Naive thymus-derived CD4-positive, alpha-beta T cell (primary cell): ENCODE data around the gene GRIK2. TPM values are rescaled to one million over a fixed set of nuclear protein-coding genes. Genes with fewer than 3 reads are reported as not detected.

Experiments used
- ATAC-seq: fragments of 150-1000 bp; cut with Tn5 transposase; 2 replicates; pipeline ENCODE4 v1.10.0; 2021; ENCODE audit warnings: mild to moderate bottlenecking, moderate library complexity
- CTCF ChIA-PET: fragments of 350-600 bp; sonication (Branson Sonifier 250); formaldehyde crosslinking; loops from one replicate; lab custom pipeline; 2021; ENCODE audit warnings: antibody characterized with exemption; lab: Charles Lee
- POLR2A ChIA-PET: fragments of 350-600 bp; sonication (Branson Sonifier 250); formaldehyde crosslinking; loops from one replicate; lab custom pipeline; 2021; ENCODE audit warnings: antibody characterized with exemption, inconsistent platforms; lab: Charles Lee
- DNase-seq, 9 donors: peaks; one replicate each; pipeline versions ENCODE4 v3.0.0 to v3.0.0-alpha.2; 2020 to 2022; ENCODE audit warnings: mixed read lengths in 1 of 9
- H3K27ac ChIP-seq: one replicate; pipeline ENCODE4 v1.7.0; 2013; ENCODE audit warnings: mild to moderate bottlenecking, low read depth, low read length, moderate library complexity
- H3K27me3 ChIP-seq, 2 donors: one replicate each; pipeline ENCODE4 v1.7.0; 2013; ENCODE audit warnings: low read length in 2 of 2, mild to moderate bottlenecking in 2 of 2, moderate library complexity in 2 of 2; ENCODE audit not compliant: control insufficient read depth in 2 of 2, insufficient read depth in 2 of 2
- H3K36me3 ChIP-seq, 3 experiments: 1 replicate in 2 of 3; 2 replicates in 1 of 3; pipeline ENCODE4 v1.7.0; 2013; ENCODE audit warnings: low read length in 3 of 3, mild to moderate bottlenecking in 3 of 3, moderate library complexity in 1 of 3; ENCODE audit not compliant: insufficient read depth in 3 of 3, control insufficient read depth in 2 of 3
- H3K4me1 ChIP-seq, 2 donors: one replicate each; pipeline ENCODE4 v1.7.0; 2013; ENCODE audit warnings: low read length in 2 of 2, mild to moderate bottlenecking in 2 of 2, moderate library complexity in 1 of 2; ENCODE audit not compliant: control insufficient read depth in 2 of 2, insufficient read depth in 2 of 2
- H3K4me3 ChIP-seq: 2 replicates; pipeline ENCODE4 v1.7.0; 2013; ENCODE audit warnings: mild to moderate bottlenecking, low read length
- H3K9me3 ChIP-seq, 3 experiments: 1 replicate in 2 of 3; 2 replicates in 1 of 3; pipeline ENCODE4 v1.7.0; 2013; ENCODE audit warnings: low read length in 3 of 3; ENCODE audit not compliant: control insufficient read depth in 2 of 3
- H3K27ac Mint-ChIP-seq, 9 donors: one replicate each; pipeline ENCODE4 v1.8.0; 2020 to 2022; ENCODE audit warnings: mixed read lengths in 9 of 9, mild to moderate bottlenecking in 8 of 9, moderate library complexity in 5 of 9, inconsistent platforms in 2 of 9
- H3K27me3 Mint-ChIP-seq, 5 donors: one replicate each; pipeline ENCODE4 v1.8.0; 2021 to 2022; ENCODE audit warnings: mixed read lengths in 5 of 5, mild to moderate bottlenecking in 1 of 5
- H3K36me3 Mint-ChIP-seq, 5 donors: one replicate each; pipeline ENCODE4 v1.8.0; 2020 to 2022; ENCODE audit warnings: mixed read lengths in 5 of 5, mild to moderate bottlenecking in 3 of 5, inconsistent platforms in 1 of 5
- H3K4me1 Mint-ChIP-seq, 7 donors: one replicate each; pipeline ENCODE4 v1.8.0; 2020 to 2022; ENCODE audit warnings: mixed read lengths in 7 of 7, mild to moderate bottlenecking in 3 of 7, inconsistent platforms in 1 of 7
- H3K4me3 Mint-ChIP-seq, 10 donors: one replicate each; pipeline ENCODE4 v1.8.0; 2020 to 2022; ENCODE audit warnings: mild to moderate bottlenecking in 10 of 10, mixed read lengths in 10 of 10, moderate library complexity in 6 of 10, inconsistent platforms in 2 of 10
- H3K9me3 Mint-ChIP-seq, 11 donors: one replicate each; pipeline ENCODE4 v1.8.0; 2020 to 2022; ENCODE audit warnings: mixed read lengths in 11 of 11, mild to moderate bottlenecking in 4 of 11, inconsistent platforms in 1 of 11, moderate library complexity in 1 of 11
- intact Hi-C, 2 donors: fragments of 100-400 bp; cut with micrococcal nuclease; formaldehyde crosslinking; loops; one replicate each; pipeline ENCODE4 v1.15.1; 2023
- polyA plus RNA-seq, 2 donors: library from polyadenylated mRNA; unstranded; fragments of 300-500 nt; fragmentation: Illumina TruSeq; gene quantifications; one replicate each; pipeline ENCODE4 v1.2.3, GENCODE V29; 2021
- total RNA-seq, 6 experiments: library from RNA in 5 of 6; stranded (reverse) in 5 of 6; gene quantifications; 1 replicate in 5 of 6; 2 replicates in 1 of 6; pipeline ENCODE4 v1.2.3 and lab custom pipeline; 2021 to 2026

Gene GRIK2
- total and polyA plus RNA-seq, 7 experiments from 2014 or later, result 0.16 to 0.22 TPM; not detected in 5

DNA sequence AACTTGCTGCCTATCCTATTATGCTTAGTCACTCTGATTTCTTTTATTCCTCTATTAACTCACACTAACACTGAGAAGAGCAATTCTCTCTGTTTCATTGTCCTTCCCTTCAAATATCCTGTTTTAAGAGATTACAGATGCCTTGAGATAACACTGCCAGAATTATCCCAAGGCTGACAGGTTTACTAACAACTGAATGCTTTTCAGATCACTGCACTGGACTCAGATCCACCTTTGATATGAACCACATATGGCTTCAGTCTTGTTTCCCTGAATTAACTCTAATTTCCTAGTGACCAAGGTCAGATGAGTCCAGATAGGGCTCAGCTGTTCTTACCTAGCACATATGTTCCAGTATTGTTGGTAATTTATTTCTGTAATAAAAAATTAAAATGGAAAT lies 633.1 kb downstream of the GRIK2 start:
- no peak overlapping the region for H3K4me3 Mint-ChIP-seq
- Histone ChIP-seq H3K4me3 (no peak overlapping the region), H3K36me3 (no peaks in the 10 kb centered on the region), H3K4me1 (no peaks in the 10 kb centered on the region), H3K27ac (no peak overlapping the region), H3K27me3 (no peaks in the 10 kb centered on the region), H3K9me3 (no peaks in the 10 kb centered on the region)
- H3K36me3 Mint-ChIP-seq, result no peaks in the 10 kb centered on the region
- no peaks in the 10 kb centered on the region for H3K4me1 Mint-ChIP-seq
- ChIA-PET CTCF (no interaction called here), POLR2A (no interaction called here)
- peaks cover 0 to 11% (median 2%) of the 10 kb centered on the region in 11 donors for H3K9me3 Mint-ChIP-seq
- no peak overlapping the region for H3K27ac Mint-ChIP-seq
- intact Hi-C loops, result no loop called here
- DNase-seq (no peak), ATAC-seq (no peak)
- no peaks in the 10 kb centered on the region for H3K27me3 Mint-ChIP-seq

- Mint-ChIP-seq H3K27me3 (no peaks in the 10 kb centered on the region), H3K4me3 (no peak overlapping the region), H3K27ac (no peak overlapping the region), H3K9me3 (peaks cover 0 to 10% (median 0%) of the 10 kb centered on the region in 11 donors), H3K4me1 (no peaks in the 10 kb centered on the region), H3K36me3 (no peaks in the 10 kb centered on the region)
- ChIA-PET CTCF (no interaction called here), POLR2A (no interaction called here)
- H3K27ac ChIP-seq, result no peak overlapping the region
- no peaks in the 10 kb centered on the region for H3K9me3 ChIP-seq
- no peak for DNase-seq
- no peak for ATAC-seq
- no peak overlapping the region for H3K4me3 ChIP-seq
- no peaks in the 10 kb centered on the region for H3K4me1 ChIP-seq
- no peaks in the 10 kb centered on the region for H3K36me3 ChIP-seq
- no peaks in the 10 kb centered on the region for H3K27me3 ChIP-seq
- intact Hi-C loops, result no loop called here
Observed at GRCh38 chr6:102028176-102028575, 634.7 kb downstream of the GRIK2 start.

DNA sequence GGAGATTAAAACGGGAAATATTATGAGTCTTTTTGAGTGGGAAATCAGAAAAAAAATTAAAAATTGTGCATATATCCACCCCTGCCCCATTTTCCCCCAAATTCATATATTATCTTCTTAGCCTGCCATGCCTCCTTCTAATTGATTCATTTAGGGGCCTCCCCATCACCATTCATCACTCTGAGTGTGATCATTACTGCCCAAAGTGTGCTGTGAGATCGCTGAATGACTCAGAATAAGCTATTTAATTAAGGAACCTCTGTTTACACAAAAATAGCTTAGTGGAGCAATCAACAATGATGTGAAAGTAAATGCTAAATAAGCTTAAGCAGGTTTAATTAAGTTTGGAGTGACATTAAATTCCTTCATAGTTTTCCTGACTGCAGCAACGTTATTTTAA lies 645.5 kb downstream of the GRIK2 start:
- no peaks in the 10 kb centered on the region for H3K27me3 ChIP-seq
- Mint-ChIP-seq H3K4me3 (no peak overlapping the region), H3K27me3 (no peaks in the 10 kb centered on the region), H3K27ac (no peak overlapping the region), H3K4me1 (no peaks in the 10 kb centered on the region), H3K36me3 (no peaks in the 10 kb centered on the region), H3K9me3 (peaks cover 0 to 4% (median 0%) of the 10 kb centered on the region in 11 donors)
- no peak for DNase-seq
- POLR2A ChIA-PET, result no interaction called here
- no peaks in the 10 kb centered on the region for H3K36me3 ChIP-seq
- H3K9me3 ChIP-seq, result no peaks in the 10 kb centered on the region
- intact Hi-C loops, result no loop called here
- no peaks in the 10 kb centered on the region for H3K4me1 ChIP-seq
- no peak overlapping the region for H3K27ac ChIP-seq
- CTCF ChIA-PET, result no interaction called here
- ATAC-seq, result no peak
- H3K4me3 ChIP-seq, result no peak overlapping the region

DNA sequence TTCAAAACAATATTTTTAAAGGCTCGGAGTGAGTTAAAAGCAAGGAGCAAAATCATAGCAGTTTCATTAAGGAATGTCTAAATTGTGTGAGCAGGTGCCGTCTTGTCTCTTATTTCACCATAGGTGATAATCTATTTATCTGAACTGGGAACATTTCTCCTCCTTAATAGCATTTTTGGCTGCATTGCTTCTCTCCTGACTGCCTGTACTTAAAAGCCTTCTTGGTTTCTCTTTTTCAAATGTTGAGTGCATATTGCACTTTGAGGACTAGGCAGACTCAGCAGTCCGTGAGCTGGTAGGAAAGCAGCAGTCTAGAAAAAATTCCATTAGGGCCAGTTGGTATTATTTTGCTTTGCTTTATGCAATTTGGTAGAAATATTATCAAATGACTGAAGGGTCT lies 645.9 kb downstream of the GRIK2 start:
- no peak overlapping the region for H3K4me3 Mint-ChIP-seq
- no peaks in the 10 kb centered on the region for H3K4me1 Mint-ChIP-seq
- H3K27ac ChIP-seq, result no peak overlapping the region
- H3K9me3 Mint-ChIP-seq, result peaks cover 0 to 7% (median 0%) of the 10 kb centered on the region in 11 donors
- intact Hi-C loops, result no loop called here
- POLR2A ChIA-PET, result no interaction called here
- H3K27me3 Mint-ChIP-seq, result no peaks in the 10 kb centered on the region
- no peaks in the 10 kb centered on the region for H3K9me3 ChIP-seq
- H3K4me1 ChIP-seq, result no peaks in the 10 kb centered on the region
- H3K4me3 ChIP-seq, result no peak overlapping the region
- DNase-seq (no peak), ATAC-seq (no peak)
- CTCF ChIA-PET, result no interaction called here
- no peaks in the 10 kb centered on the region for H3K36me3 Mint-ChIP-seq
- no peaks in the 10 kb centered on the region for H3K36me3 ChIP-seq
- H3K27me3 ChIP-seq, result no peaks in the 10 kb centered on the region
- no peak overlapping the region for H3K27ac Mint-ChIP-seq

- H3K36me3 ChIP-seq, result no peaks in the 10 kb centered on the region
- ChIA-PET POLR2A (no interaction called here), CTCF (no interaction called here)
- DNase-seq, result no peak
- no peak overlapping the region for H3K27ac ChIP-seq
- no peaks in the 10 kb centered on the region for H3K9me3 ChIP-seq
- no peaks in the 10 kb centered on the region for H3K27me3 Mint-ChIP-seq
- no peaks in the 10 kb centered on the region for H3K4me1 Mint-ChIP-seq
- ATAC-seq, result no peak
- H3K27ac Mint-ChIP-seq, result no peak overlapping the region
- peaks cover 0 to 8% (median 2%) of the 10 kb centered on the region in 11 donors for H3K9me3 Mint-ChIP-seq
- H3K4me3 ChIP-seq, result no peak overlapping the region
- intact Hi-C loops, result no loop called here
- no peaks in the 10 kb centered on the region for H3K4me1 ChIP-seq
- no peak overlapping the region for H3K4me3 Mint-ChIP-seq
- no peaks in the 10 kb centered on the region for H3K36me3 Mint-ChIP-seq
- no peaks in the 10 kb centered on the region for H3K27me3 ChIP-seq
Observed at GRCh38 chr6:102051001-102051400, 657.5 kb downstream of the GRIK2 start.

GRCh38 chr6:102051720-102052119 lies 658.2 kb downstream of the GRIK2 start:
- no peaks in the 10 kb centered on the region for H3K4me1 Mint-ChIP-seq
- H3K27me3 Mint-ChIP-seq, result no peaks in the 10 kb centered on the region
- no peak for DNase-seq
- intact Hi-C loops, result no loop called here
- ChIA-PET CTCF (no interaction called here), POLR2A (no interaction called here)
- ATAC-seq, result no peak
- H3K36me3 Mint-ChIP-seq, result no peaks in the 10 kb centered on the region
- peaks cover 0 to 5% (median 2%) of the 10 kb centered on the region in 11 donors for H3K9me3 Mint-ChIP-seq
- H3K27ac Mint-ChIP-seq, result no peak overlapping the region
- H3K4me3 ChIP-seq, result no peak overlapping the region
- no peaks in the 10 kb centered on the region for H3K27me3 ChIP-seq
- H3K4me3 Mint-ChIP-seq, result no peak overlapping the region
- H3K27ac ChIP-seq, result no peak overlapping the region
- H3K4me1 ChIP-seq, result no peaks in the 10 kb centered on the region
- H3K36me3 ChIP-seq, result no peaks in the 10 kb centered on the region
- no peaks in the 10 kb centered on the region for H3K9me3 ChIP-seq

DNA sequence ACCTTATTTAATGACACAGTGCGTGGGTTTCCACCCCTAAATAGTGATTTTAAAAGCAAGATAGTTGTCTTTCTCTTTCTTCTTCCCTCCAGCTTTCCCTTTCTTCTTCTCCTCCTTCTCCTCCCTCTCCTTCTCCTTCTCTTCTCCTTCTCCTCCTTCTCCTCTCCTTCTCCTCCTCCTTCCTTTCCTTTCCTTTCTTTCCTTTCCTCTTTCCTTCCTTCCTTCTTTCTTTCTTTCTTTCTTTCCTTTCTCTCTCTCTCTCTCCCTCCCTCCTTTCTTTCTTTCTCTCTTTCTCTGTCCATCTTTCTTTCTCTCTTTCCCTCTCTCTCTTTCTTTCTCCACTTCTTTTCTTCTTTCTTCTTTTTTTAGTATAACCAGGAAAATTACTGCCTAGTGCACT lies 670.6 kb downstream of the GRIK2 start:
- Mint-ChIP-seq H3K27me3 (no peaks in the 10 kb centered on the region), H3K36me3 (no peaks in the 10 kb centered on the region), H3K27ac (no peak overlapping the region), H3K4me3 (no peak overlapping the region), H3K9me3 (peaks cover 0 to 6% (median 0%) of the 10 kb centered on the region in 11 donors), H3K4me1 (no peaks in the 10 kb centered on the region)
- no peaks in the 10 kb centered on the region for H3K36me3 ChIP-seq
- POLR2A ChIA-PET, result no interaction called here
- no peaks in the 10 kb centered on the region for H3K9me3 ChIP-seq
- DNase-seq (no peak), ATAC-seq (no peak)
- H3K27me3 ChIP-seq, result no peaks in the 10 kb centered on the region
- no peak overlapping the region for H3K4me3 ChIP-seq
- H3K27ac ChIP-seq, result no peak overlapping the region
- CTCF ChIA-PET, result no interaction called here
- intact Hi-C loops, result no loop called here
- no peaks in the 10 kb centered on the region for H3K4me1 ChIP-seq
